ENCODE measurements around the gene ZNF488. TPM values are rescaled to one million over a fixed set of nuclear protein-coding genes. Genes with fewer than 3 reads are reported as not detected.

ZNF488 gene
- total RNA-seq, 1 experiment from 2014 or later: 2.2 TPM

DNA sequence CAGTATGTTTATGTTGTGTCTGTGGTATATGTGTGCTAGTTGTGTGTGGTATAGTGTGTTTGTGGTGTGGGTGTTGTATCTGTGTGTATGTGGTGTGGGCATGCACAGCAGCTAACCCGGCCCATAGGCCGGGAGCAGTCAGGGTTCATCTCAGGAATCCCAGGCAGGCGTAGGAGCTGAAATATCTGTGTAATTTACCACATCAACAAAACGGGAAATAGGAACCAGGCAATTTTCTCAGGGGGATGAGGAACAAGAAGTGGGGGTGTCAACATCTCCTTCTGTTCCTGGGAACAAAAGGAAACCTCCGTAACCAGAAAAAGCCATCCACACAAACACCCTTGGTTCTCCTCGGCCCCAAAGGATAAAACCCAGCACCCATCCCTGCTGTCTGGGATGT lies 24.5 kb upstream of the ZNF488 start:
- TF ChIP-seq, protein P1, sequence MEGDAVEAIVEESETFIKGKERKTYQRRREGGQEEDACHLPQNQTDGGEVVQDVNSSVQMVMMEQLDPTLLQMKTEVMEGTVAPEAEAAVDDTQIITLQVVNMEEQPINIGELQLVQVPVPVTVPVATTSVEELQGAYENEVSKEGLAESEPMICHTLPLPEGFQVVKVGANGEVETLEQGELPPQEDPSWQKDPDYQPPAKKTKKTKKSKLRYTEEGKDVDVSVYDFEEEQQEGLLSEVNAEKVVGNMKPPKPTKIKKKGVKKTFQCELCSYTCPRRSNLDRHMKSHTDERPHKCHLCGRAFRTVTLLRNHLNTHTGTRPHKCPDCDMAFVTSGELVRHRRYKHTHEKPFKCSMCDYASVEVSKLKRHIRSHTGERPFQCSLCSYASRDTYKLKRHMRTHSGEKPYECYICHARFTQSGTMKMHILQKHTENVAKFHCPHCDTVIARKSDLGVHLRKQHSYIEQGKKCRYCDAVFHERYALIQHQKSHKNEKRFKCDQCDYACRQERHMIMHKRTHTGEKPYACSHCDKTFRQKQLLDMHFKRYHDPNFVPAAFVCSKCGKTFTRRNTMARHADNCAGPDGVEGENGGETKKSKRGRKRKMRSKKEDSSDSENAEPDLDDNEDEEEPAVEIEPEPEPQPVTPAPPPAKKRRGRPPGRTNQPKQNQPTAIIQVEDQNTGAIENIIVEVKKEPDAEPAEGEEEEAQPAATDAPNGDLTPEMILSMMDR (IDR thresholded peaks at IDR 0.05; ENCODE audit: unreplicated experiment): no peak
- Mint-ChIP-seq H3K4me3 (ENCODE audit: low read depth, unreplicated experiment) (no peak overlapping the region), H3K36me3 (ENCODE audit: insufficient read depth, unreplicated experiment) (peaks cover 9% of the 10 kb centered on the region), H3K9me3 (ENCODE audit: low read depth, unreplicated experiment) (no peaks in the 10 kb centered on the region), H3K27ac (ENCODE audit: unreplicated experiment) (no peak overlapping the region), H3K4me1 (ENCODE audit: low read depth, unreplicated experiment) (peaks cover 39% of the 10 kb centered on the region), H3K27me3 (ENCODE audit: unreplicated experiment) (no peaks in the 10 kb centered on the region)
- no peak for DNase-seq
- BruUV-seq (replicated peaks): no TSS peak
- intact Hi-C loops (cut with micrococcal nuclease; ENCODE audit: unreplicated experiment): no loop called here
- CTCF ChIA-PET: no interaction called here

DNA sequence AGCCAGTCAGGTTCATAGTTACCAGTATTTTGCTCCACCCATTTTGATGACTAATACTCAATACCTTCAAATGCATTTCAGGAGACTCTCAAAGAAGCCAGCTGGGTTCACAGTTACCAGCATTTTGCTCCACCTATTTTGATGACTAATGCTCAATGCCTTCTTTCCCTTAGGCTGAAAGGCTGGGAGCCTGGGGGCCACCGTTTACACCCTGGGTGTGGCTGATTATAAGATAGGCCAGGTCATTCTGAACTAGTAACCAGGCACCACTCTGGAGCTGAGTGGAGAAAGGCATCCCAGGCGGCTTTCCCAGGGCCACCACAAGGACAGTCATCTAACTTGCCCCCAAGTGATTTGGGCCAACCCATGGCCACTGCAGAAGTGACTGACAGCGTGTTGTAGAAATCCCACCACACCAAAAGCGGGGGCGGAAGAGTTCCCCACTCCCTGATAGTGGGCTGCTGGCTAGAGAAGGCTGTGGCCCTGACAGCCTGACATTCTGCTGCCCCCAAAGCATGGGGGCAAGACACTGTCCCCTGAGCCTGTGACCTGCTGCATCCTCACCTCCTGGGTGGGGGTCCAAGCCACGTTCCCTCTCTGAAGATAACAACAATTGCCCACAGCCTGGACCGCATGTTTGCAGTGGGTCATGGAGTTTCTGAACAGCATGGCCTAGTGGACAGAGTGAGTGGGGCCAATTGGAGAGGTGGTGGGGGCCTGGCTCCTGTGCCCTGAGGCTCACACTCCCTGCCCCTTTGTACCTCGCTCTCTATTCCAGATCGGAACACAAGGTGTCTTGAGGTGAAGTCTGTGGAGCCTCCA lies 23.0 kb upstream of the ZNF488 start:
- CTCF ChIA-PET: interaction anchor here (0.6 to 1.5 kb wide), 4 partner anchors 14 to 644 kb away, joined by 3 to 7 read pairs (median 4); partner anchors contain the start of gene ZNF488
- DNase-seq: peak; percentile 86
- Mint-ChIP-seq H3K27ac (ENCODE audit: unreplicated experiment) (no peak overlapping the region), H3K9me3 (ENCODE audit: low read depth, unreplicated experiment) (no peaks in the 10 kb centered on the region), H3K27me3 (ENCODE audit: unreplicated experiment) (no peaks in the 10 kb centered on the region), H3K4me3 (ENCODE audit: low read depth, unreplicated experiment) (no peak overlapping the region), H3K36me3 (ENCODE audit: insufficient read depth, unreplicated experiment) (peaks cover 5% of the 10 kb centered on the region), H3K4me1 (ENCODE audit: low read depth, unreplicated experiment) (peaks cover 41% of the 10 kb centered on the region)
- intact Hi-C loops (cut with micrococcal nuclease; ENCODE audit: unreplicated experiment): no loop called here
- no TSS peak for BruUV-seq (replicated peaks)
- TF ChIP-seq, protein P1 (IDR thresholded peaks at IDR 0.05; ENCODE audit: unreplicated experiment): no peak

DNA sequence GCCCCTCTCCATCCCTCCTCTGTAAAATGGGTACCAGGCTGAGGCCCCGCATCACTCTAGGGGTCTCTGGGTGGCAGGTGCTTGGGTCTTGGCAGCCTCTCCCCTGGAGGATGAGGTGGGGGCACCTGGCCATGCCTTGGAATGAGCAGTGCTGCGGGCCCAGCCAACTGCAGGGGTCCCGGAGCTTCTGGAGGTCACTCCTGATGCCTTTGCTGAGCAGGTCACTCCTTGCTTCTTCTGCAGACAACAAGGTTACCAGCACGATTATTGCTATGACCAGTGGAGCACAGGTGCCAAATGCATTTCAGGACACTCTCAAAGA lies 22.4 kb upstream of the ZNF488 start:
- no peaks in the 10 kb centered on the region for H3K27me3 Mint-ChIP-seq (ENCODE audit: unreplicated experiment)
- peaks cover 45% of the 10 kb centered on the region for H3K4me1 Mint-ChIP-seq (ENCODE audit: low read depth, unreplicated experiment)
- intact Hi-C loops (cut with micrococcal nuclease; ENCODE audit: unreplicated experiment): no loop called here
- DNase-seq: no peak
- H3K9me3 Mint-ChIP-seq (ENCODE audit: low read depth, unreplicated experiment): no peaks in the 10 kb centered on the region
- H3K27ac Mint-ChIP-seq (ENCODE audit: unreplicated experiment): no peak overlapping the region
- H3K36me3 Mint-ChIP-seq (ENCODE audit: insufficient read depth, unreplicated experiment): peaks cover 7% of the 10 kb centered on the region
- TF ChIP-seq, protein P1 (IDR thresholded peaks at IDR 0.05; ENCODE audit: unreplicated experiment): no peak
- CTCF ChIA-PET: interaction anchor here (1.2 to 1.5 kb wide), 3 partner anchors 15 to 44 kb away, joined by 3 to 7 read pairs (median 5); partner anchors contain the start of gene ZNF488
- BruUV-seq (replicated peaks): no TSS peak
- H3K4me3 Mint-ChIP-seq (ENCODE audit: low read depth, unreplicated experiment): no peak overlapping the region

DNA sequence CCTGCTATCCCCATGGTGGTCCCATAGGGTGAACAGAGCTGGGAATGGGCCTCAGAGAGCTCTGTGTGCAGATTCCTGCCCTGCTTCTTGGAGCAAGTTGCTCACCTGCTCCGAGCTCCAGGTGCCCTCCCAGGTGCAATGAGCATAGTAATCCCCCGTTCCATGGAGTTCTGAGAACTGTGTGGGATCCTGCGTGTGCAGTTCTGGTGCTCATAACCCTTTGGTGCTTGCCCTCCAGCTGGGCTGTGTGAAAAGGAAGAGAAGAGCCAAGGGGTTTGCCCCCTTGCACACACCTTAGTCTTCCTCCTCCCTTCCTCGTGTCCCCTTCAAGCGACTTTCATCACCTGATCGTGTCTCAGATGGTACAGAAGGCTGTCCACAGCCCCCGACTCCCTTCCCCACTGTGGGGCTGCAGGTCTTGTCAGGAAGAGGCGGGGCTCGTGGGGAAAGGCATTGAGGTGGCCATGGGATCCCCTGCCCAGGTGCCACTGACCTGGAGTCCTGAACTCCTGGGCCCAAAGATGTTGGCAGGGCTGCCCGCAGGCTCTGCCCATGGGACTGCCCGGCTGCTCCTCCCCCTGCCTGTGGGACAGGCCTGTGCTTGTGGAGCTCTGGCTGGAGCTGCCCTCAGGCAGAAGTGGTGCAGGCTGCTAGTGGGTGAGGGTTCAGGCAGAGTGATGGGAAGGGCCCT lies 21.9 kb upstream of the ZNF488 start:
- no peaks in the 10 kb centered on the region for H3K9me3 Mint-ChIP-seq (ENCODE audit: low read depth, unreplicated experiment)
- H3K27ac Mint-ChIP-seq (ENCODE audit: unreplicated experiment): peak overlapping the region; percentile 16
- DNase-seq: peak; percentile 45
- BruUV-seq (replicated peaks): no TSS peak
- intact Hi-C loops (cut with micrococcal nuclease; ENCODE audit: unreplicated experiment): no loop called here
- CTCF ChIA-PET: interaction anchor here (1.2 to 1.5 kb wide), 3 partner anchors 16 to 44 kb away, joined by 3 to 7 read pairs (median 5); partner anchors contain the start of gene ZNF488
- TF ChIP-seq, protein P1 (IDR thresholded peaks at IDR 0.05; ENCODE audit: unreplicated experiment): no peak
- no peaks in the 10 kb centered on the region for H3K27me3 Mint-ChIP-seq (ENCODE audit: unreplicated experiment)
- no peak overlapping the region for H3K4me3 Mint-ChIP-seq (ENCODE audit: low read depth, unreplicated experiment)
- H3K4me1 Mint-ChIP-seq (ENCODE audit: low read depth, unreplicated experiment): peaks cover 45% of the 10 kb centered on the region
- H3K36me3 Mint-ChIP-seq (ENCODE audit: insufficient read depth, unreplicated experiment): peaks cover 7% of the 10 kb centered on the region
